ENCODE measurements around the gene CLEC18C.
"Not testable (repeated sequence)": the region's sequence is repeated elsewhere in the genome, so short reads cannot be mapped to it uniquely, and the experiment has no call there.

The CLEC18C gene

GRCh38 chr16:70218586-70218985 lies 45.0 kb downstream of the CLEC18C start:
- DNase-seq = not testable (repeated sequence)

GRCh38 chr16:70222574-70222973 lies 49.0 kb downstream of the CLEC18C start:
- DNase-seq = not testable (repeated sequence)

GRCh38 chr16:70223216-70223615 lies 49.6 kb downstream of the CLEC18C start:
- DNase-seq = not testable (repeated sequence)

GRCh38 chr16:70223971-70224513 lies 50.5 kb downstream of the CLEC18C start:
- DNase-seq = not testable (repeated sequence)

GRCh38 chr16:70224645-70225044 lies 51.1 kb downstream of the CLEC18C start:
- DNase-seq = not testable (repeated sequence)

- not testable (repeated sequence) for DNase-seq
Observed at GRCh38 chr16:70225430-70225829, 51.8 kb downstream of the CLEC18C start.

- DNase-seq = not testable (repeated sequence)
Observed at GRCh38 chr16:70226024-70226423, 52.4 kb downstream of the CLEC18C start.

GRCh38 chr16:70231831-70232230 lies 58.2 kb downstream of the CLEC18C start:
- not testable (repeated sequence) for DNase-seq

Measured in CD4-positive, alpha-beta T cell treated with Interleukin-1 beta for 1 hour (primary cell).